ENCODE data around the gene IER2.
"Not testable (repeated sequence)": the region's sequence is repeated elsewhere in the genome, so short reads cannot be mapped to it uniquely, and the experiment has no call there.

IER2 gene

DNA sequence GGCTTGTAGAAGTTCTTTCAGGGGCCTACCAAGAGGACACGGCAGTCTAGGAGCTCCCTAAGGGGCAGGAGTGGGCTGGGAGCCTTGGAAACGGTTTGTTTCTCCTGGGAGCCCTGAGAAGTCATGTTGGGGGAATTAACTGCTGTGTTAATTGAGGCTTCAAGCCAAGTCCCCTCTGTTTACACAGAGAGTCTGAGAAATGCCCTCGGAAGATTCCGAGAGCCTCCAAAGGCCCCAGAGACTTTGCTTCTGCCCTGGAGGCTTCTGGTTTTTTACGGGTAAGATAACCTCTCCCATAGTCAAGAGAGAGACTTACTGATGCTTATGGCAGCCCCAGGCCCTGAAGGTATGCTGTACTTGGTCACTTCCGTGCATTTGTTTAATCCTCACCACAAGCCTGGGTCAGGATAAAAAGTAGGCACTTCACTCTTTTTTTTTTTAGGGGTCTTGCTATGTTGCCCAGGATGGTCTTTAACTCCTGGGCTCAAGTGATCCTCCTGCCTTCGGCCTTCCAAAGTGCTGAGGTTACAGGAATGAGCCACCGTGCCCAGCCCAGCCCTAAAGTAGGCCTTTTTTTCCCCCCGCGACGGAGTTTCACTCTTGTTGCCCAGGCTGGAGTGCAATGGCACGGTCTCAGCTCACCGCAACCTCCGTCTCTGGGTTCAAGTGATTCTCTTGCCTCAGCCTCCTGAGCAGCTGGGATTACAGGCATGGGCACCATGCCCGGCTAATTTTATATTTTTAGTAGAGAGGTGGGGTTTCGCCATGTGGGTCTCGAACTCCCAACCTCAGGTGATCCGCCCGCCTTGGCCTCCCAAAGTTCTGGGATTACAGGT lies 15.2 kb downstream of the IER2 start:
- H3K4me2 ChIP-seq (ENCODE audit: low read length), result no peak overlapping the region
- peaks cover 67% of the 10 kb centered on the region for H3K79me1 ChIP-seq (ENCODE audit: low read length)
- peak overlapping the region; percentile 96 for H4K8ac ChIP-seq (ENCODE audit: low read depth, low read length)
- H2AFZ ChIP-seq (ENCODE audit: insufficient read depth, low read length, poor library complexity), result peak overlapping the region; percentile 41
- H3K79me2 ChIP-seq (ENCODE audit: control insufficient read depth, insufficient read depth, low read length, poor library complexity), result peaks cover 10% of the 10 kb centered on the region
- H4K12ac ChIP-seq (ENCODE audit: low read depth, low read length), result peak overlapping the region; percentile 12
- no peaks in the 10 kb centered on the region for H3K36me3 ChIP-seq (ENCODE audit: control insufficient read depth in 1 of 2, insufficient read depth in 2 of 2, low read length in 2 of 2)
- H2BK5ac ChIP-seq (ENCODE audit: low read depth, low read length, poor library complexity), result peak overlapping the region; percentile 94
- H4K91ac ChIP-seq (ENCODE audit: low read depth, low read length), result peak overlapping the region; percentile 94
- peak overlapping the region; percentile 94 for H3K18ac ChIP-seq (ENCODE audit: low read length)
- peak overlapping the region; percentile 75 for H3K4ac ChIP-seq (ENCODE audit: low read depth, low read length)
- H3K27ac ChIP-seq (ENCODE audit: low read depth, low read length), result peak overlapping the region; percentile 96
- WGBS (ENCODE audit: extremely low coverage, insufficient coverage, insufficient read length), result no CpG with 5 or more reads among the region's 19 CpGs
- peaks cover 44 to 46% of the 10 kb centered on the region in 2 experiments for H3K4me1 ChIP-seq (ENCODE audit: control insufficient read depth in 1 of 2, insufficient read depth in 2 of 2, low read length in 2 of 2)
- no peak overlapping the region for H3K4me3 ChIP-seq (ENCODE audit: low read depth, low read length)
- peak overlapping the region; percentile 93 for H3K14ac ChIP-seq (ENCODE audit: low read length)
- DNase-seq, result peak in 1 of 2 donors; percentile 26
- peak overlapping the region; percentile 97 for H2BK120ac ChIP-seq (ENCODE audit: insufficient read depth, low read length, poor library complexity)
- H3K9me3 ChIP-seq (ENCODE audit: insufficient read depth, low read depth, low read length), result no peaks in the 10 kb centered on the region
- H3K9ac ChIP-seq (ENCODE audit: low read length), result no peak overlapping the region
- peak overlapping the region; percentile 87 for H2AK5ac ChIP-seq (ENCODE audit: low read length)
- H3K27me3 ChIP-seq (ENCODE audit: insufficient read depth, low read length), result no peaks in the 10 kb centered on the region
- peak overlapping the region; percentile 85 for H2BK12ac ChIP-seq (ENCODE audit: low read length)
- H3K23ac ChIP-seq (ENCODE audit: low read length), result no peak overlapping the region

DNA sequence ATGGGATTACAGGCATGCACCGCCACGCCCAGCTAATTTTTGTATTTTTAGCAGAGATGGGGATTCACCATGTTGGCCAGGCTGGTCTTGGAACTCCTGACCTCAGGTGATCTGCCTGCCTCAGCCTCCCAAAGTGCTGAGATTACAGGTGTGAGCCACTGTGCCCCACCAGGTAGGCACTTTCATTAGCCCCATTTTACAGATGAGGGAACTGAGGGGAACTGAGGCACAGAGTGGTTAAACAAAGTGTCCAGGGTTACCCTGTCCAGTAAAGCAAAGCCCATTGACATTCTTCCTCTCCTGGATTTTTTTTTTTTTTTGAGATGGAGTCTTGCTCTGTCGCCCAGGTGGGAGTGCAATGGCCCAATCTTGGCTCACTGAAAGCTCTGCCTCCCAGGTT lies 15.9 kb downstream of the IER2 start:
- DNase-seq; H4K12ac ChIP-seq (ENCODE audit: low read depth, low read length); H2AK5ac ChIP-seq (ENCODE audit: low read length); H3K23ac ChIP-seq (ENCODE audit: low read length); H3K36me3 ChIP-seq (ENCODE audit: control insufficient read depth in 1 of 2, insufficient read depth in 2 of 2, low read length in 2 of 2); H3K9ac ChIP-seq (ENCODE audit: low read length); H3K9me3 ChIP-seq (ENCODE audit: insufficient read depth, low read depth, low read length); H4K8ac ChIP-seq (ENCODE audit: low read depth, low read length); H3K4me2 ChIP-seq (ENCODE audit: low read length); H3K27me3 ChIP-seq (ENCODE audit: insufficient read depth, low read length); H3K4ac ChIP-seq (ENCODE audit: low read depth, low read length); H3K14ac ChIP-seq (ENCODE audit: low read length); H2AFZ ChIP-seq (ENCODE audit: insufficient read depth, low read length, poor library complexity); H3K79me2 ChIP-seq (ENCODE audit: control insufficient read depth, insufficient read depth, low read length, poor library complexity); H3K4me3 ChIP-seq (ENCODE audit: low read depth, low read length); H3K27ac ChIP-seq (ENCODE audit: low read depth, low read length): not testable (repeated sequence)
- Histone ChIP-seq H2BK5ac (ENCODE audit: low read depth, low read length, poor library complexity) (peak overlapping the region; percentile 85), H4K91ac (ENCODE audit: low read depth, low read length) (peak overlapping the region; percentile 94), H3K4me1 (ENCODE audit: control insufficient read depth in 1 of 2, insufficient read depth in 2 of 2, low read length in 2 of 2) (peaks cover 47% of the 10 kb centered on the region in 2 experiments), H2BK12ac (ENCODE audit: low read length) (peak overlapping the region; percentile 85), H2BK120ac (ENCODE audit: insufficient read depth, low read length, poor library complexity) (peak overlapping the region; percentile 97), H3K18ac (ENCODE audit: low read length) (peak overlapping the region; percentile 74), H3K79me1 (ENCODE audit: low read length) (peaks cover 68% of the 10 kb centered on the region)
- no CpG with 5 or more reads among the region's 3 CpGs for WGBS (ENCODE audit: extremely low coverage, insufficient coverage, insufficient read length)

- no peak overlapping the region for H2BK5ac ChIP-seq (ENCODE audit: low read depth, low read length, poor library complexity)
- H2AFZ ChIP-seq (ENCODE audit: insufficient read depth, low read length, poor library complexity), result peak overlapping the region; percentile 8
- no peaks in the 10 kb centered on the region for H3K27me3 ChIP-seq (ENCODE audit: insufficient read depth, low read length)
- H3K4me2 ChIP-seq (ENCODE audit: low read length), result no peak overlapping the region
- peak overlapping the region; percentile 52 for H3K27ac ChIP-seq (ENCODE audit: low read depth, low read length)
- no peak overlapping the region for H3K4me3 ChIP-seq (ENCODE audit: low read depth, low read length)
- peaks cover 2% of the 10 kb centered on the region for H3K79me2 ChIP-seq (ENCODE audit: control insufficient read depth, insufficient read depth, low read length, poor library complexity)
- H3K9me3 ChIP-seq (ENCODE audit: insufficient read depth, low read depth, low read length), result no peaks in the 10 kb centered on the region
- peaks cover 51% of the 10 kb centered on the region for H3K79me1 ChIP-seq (ENCODE audit: low read length)
- H3K14ac ChIP-seq (ENCODE audit: low read length), result no peak overlapping the region
- H4K12ac ChIP-seq (ENCODE audit: low read depth, low read length), result no peak overlapping the region
- H2BK120ac ChIP-seq (ENCODE audit: insufficient read depth, low read length, poor library complexity), result no peak overlapping the region
- H3K4me1 ChIP-seq (ENCODE audit: control insufficient read depth in 1 of 2, insufficient read depth in 2 of 2, low read length in 2 of 2), result peaks cover 41% of the 10 kb centered on the region in 2 experiments
- no peak overlapping the region for H3K4ac ChIP-seq (ENCODE audit: low read depth, low read length)
- H3K36me3 ChIP-seq (ENCODE audit: control insufficient read depth in 1 of 2, insufficient read depth in 2 of 2, low read length in 2 of 2), result no peaks in the 10 kb centered on the region
- no peak overlapping the region for H2AK5ac ChIP-seq (ENCODE audit: low read length)
- no peak overlapping the region for H2BK12ac ChIP-seq (ENCODE audit: low read length)
- H3K9ac ChIP-seq (ENCODE audit: low read length), result no peak overlapping the region
- no CpG with 5 or more reads among the region's 5 CpGs for WGBS (ENCODE audit: extremely low coverage, insufficient coverage, insufficient read length)
- DNase-seq, result peak; percentile 99
- H4K8ac ChIP-seq (ENCODE audit: low read depth, low read length), result no peak overlapping the region
- no peak overlapping the region for H3K18ac ChIP-seq (ENCODE audit: low read length)
- peak overlapping the region; percentile 82 for H4K91ac ChIP-seq (ENCODE audit: low read depth, low read length)
- no peak overlapping the region for H3K23ac ChIP-seq (ENCODE audit: low read length)
These were observed 19.6 kb downstream of the IER2 start for GRCh38 chr19:13169769-13170168.

- H4K8ac ChIP-seq (ENCODE audit: low read depth, low read length), result peak overlapping the region; percentile 37
- peak overlapping the region; percentile 72 for H2AK5ac ChIP-seq (ENCODE audit: low read length)
- DNase-seq, result no peak
- H3K9ac ChIP-seq (ENCODE audit: low read length), result no peak overlapping the region
- peak overlapping the region; percentile 57 for H2BK5ac ChIP-seq (ENCODE audit: low read depth, low read length, poor library complexity)
- no peaks in the 10 kb centered on the region for H3K27me3 ChIP-seq (ENCODE audit: insufficient read depth, low read length)
- H3K4me3 ChIP-seq (ENCODE audit: low read depth, low read length), result no peak overlapping the region
- H2BK12ac ChIP-seq (ENCODE audit: low read length), result peak overlapping the region; percentile 69
- H3K4me1 ChIP-seq (ENCODE audit: control insufficient read depth in 1 of 2, insufficient read depth in 2 of 2, low read length in 2 of 2), result peaks cover 32 to 34% of the 10 kb centered on the region in 2 experiments
- no peak overlapping the region for H4K12ac ChIP-seq (ENCODE audit: low read depth, low read length)
- H2AFZ ChIP-seq (ENCODE audit: insufficient read depth, low read length, poor library complexity), result no peak overlapping the region
- no peak overlapping the region for H3K23ac ChIP-seq (ENCODE audit: low read length)
- peak overlapping the region; percentile 79 for H4K91ac ChIP-seq (ENCODE audit: low read depth, low read length)
- no CpG with 5 or more reads among the region's 7 CpGs for WGBS (ENCODE audit: extremely low coverage, insufficient coverage, insufficient read length)
- no peak overlapping the region for H3K4ac ChIP-seq (ENCODE audit: low read depth, low read length)
- H3K36me3 ChIP-seq (ENCODE audit: control insufficient read depth in 1 of 2, insufficient read depth in 2 of 2, low read length in 2 of 2), result no peaks in the 10 kb centered on the region
- H3K9me3 ChIP-seq (ENCODE audit: insufficient read depth, low read depth, low read length), result no peaks in the 10 kb centered on the region
- H3K27ac ChIP-seq (ENCODE audit: low read depth, low read length), result no peak overlapping the region
- peaks cover 38% of the 10 kb centered on the region for H3K79me1 ChIP-seq (ENCODE audit: low read length)
- H3K14ac ChIP-seq (ENCODE audit: low read length), result peak overlapping the region; percentile 14
- no peaks in the 10 kb centered on the region for H3K79me2 ChIP-seq (ENCODE audit: control insufficient read depth, insufficient read depth, low read length, poor library complexity)
- H3K4me2 ChIP-seq (ENCODE audit: low read length), result no peak overlapping the region
- H2BK120ac ChIP-seq (ENCODE audit: insufficient read depth, low read length, poor library complexity), result peak overlapping the region; percentile 41
- H3K18ac ChIP-seq (ENCODE audit: low read length), result peak overlapping the region; percentile 49
These were observed 20.9 kb downstream of the IER2 start for GRCh38 chr19:13171146-13171545.

Measured in trophoblast cell (in vitro differentiated cells and primary cell).